ENCODE measurements around the gene PTRH1.

GRCh38 chr9:127667906-127668305 lies 47.6 kb downstream of the PTRH1 start:
- TF ChIP-seq CTCF (IDR thresholded peaks at IDR 0.05; ENCODE audit: low read depth, low read length, poor library complexity, severe bottlenecking) = no peak
- TF ChIP-seq EZH2phosphoT487 (IDR thresholded peaks at IDR 0.05; ENCODE audit: borderline replicate concordance, low read length) = no peak

Measured in DOHH2 (cell line).